A673 (cell line): Measurements from ENCODE around the gene MICOS13. TPM values are rescaled to one million over a fixed set of nuclear protein-coding genes. Genes with fewer than 3 reads are reported as not detected.

Experiments used
- BruUV-seq: library from RNA; stranded (reverse); fragments of 400-500 nt; replicated peaks from 2 replicates; lab custom pipeline; 2021; lab: Mats Ljungman, UMichigan
- CTCF ChIA-PET: fragments of 300-600 bp; sonication (Branson Sonifier 250); formaldehyde crosslinking; loops from one replicate; lab custom pipeline; 2022; ENCODE audit warnings: antibody characterized with exemption; lab: Charles Lee
- POLR2A ChIA-PET: fragments of 300-600 bp; sonication (Branson Sonifier 250); formaldehyde crosslinking; loops from one replicate; lab custom pipeline; 2022; ENCODE audit warnings: antibody characterized with exemption; ENCODE audit not compliant: low non-redundant PET; lab: Charles Lee
- DNase-seq: peaks from one replicate; pipeline ENCODE4 v3.0.0-alpha.2; 2015; ENCODE audit warnings: low spot score
- H3K27ac ChIP-seq: fragments of 200-600 bp; sonication (generic); 2 replicates; pipeline ENCODE4 v1.5.1; 2016; ENCODE audit warnings: mixed run types, low read depth, mild to moderate bottlenecking, mixed read lengths, antibody characterized with exemption, low read length; ENCODE audit not compliant: poor library complexity, severe bottlenecking
- H3K27me3 ChIP-seq: fragments of 200-600 bp; sonication (generic); replicated peaks from 2 replicates; pipeline ENCODE4 v1.6.1; 2017; ENCODE audit warnings: mixed run types, low read depth, mild to moderate bottlenecking, mixed read lengths, antibody characterized with exemption, low read length; ENCODE audit not compliant: insufficient read depth, poor library complexity
- H3K36me3 ChIP-seq: fragments of 200-600 bp; sonication (generic); 2 replicates; pipeline ENCODE4 v1.6.1; 2016; ENCODE audit warnings: mixed run types, mild to moderate bottlenecking, mixed read lengths, antibody characterized with exemption, low read length; ENCODE audit not compliant: insufficient read depth, poor library complexity, severe bottlenecking
- H3K4me1 ChIP-seq: fragments of 200-600 bp; sonication (generic); 2 replicates; pipeline ENCODE4 v1.6.1; 2017; ENCODE audit warnings: mixed run types, mild to moderate bottlenecking, mixed read lengths, antibody characterized with exemption, low read length; ENCODE audit not compliant: insufficient read depth, poor library complexity, severe bottlenecking
- H3K4me3 ChIP-seq: fragments of 200-600 bp; sonication (generic); 2 replicates; pipeline ENCODE4 v1.5.1; 2016; ENCODE audit warnings: low read depth, mixed run types, mild to moderate bottlenecking, mixed read lengths, low read length; ENCODE audit not compliant: poor library complexity, severe bottlenecking
- H3K9me3 ChIP-seq: fragments of 200-600 bp; sonication (generic); 2 replicates; pipeline ENCODE4 v1.6.1; 2016; ENCODE audit warnings: mixed run types, low read depth, mild to moderate bottlenecking, mixed read lengths, antibody characterized with exemption, low read length; ENCODE audit not compliant: poor library complexity, severe bottlenecking
- CTCF ChIP-seq: fragments of 300-800, 200-600 bp; sonication (generic); conservative IDR thresholded peaks from 2 replicates; pipeline ENCODE4 v1.5.1; 2017; ENCODE audit warnings: low read depth, mild to moderate bottlenecking, antibody characterized with exemption, low read length, moderate library complexity, mixed read lengths
- EZH2 ChIP-seq: fragments of 200-600 bp; sonication (generic); IDR thresholded peaks from 2 replicates; pipeline ENCODE4 v1.6.1; 2017; ENCODE audit warnings: borderline replicate concordance, low read depth, mild to moderate bottlenecking, mixed read lengths, antibody characterized with exemption, low read length; ENCODE audit not compliant: poor library complexity, severe bottlenecking
- intact Hi-C: fragments of 100-400 bp; cut with micrococcal nuclease; formaldehyde crosslinking; loops from one replicate; pipeline ENCODE4 v1.10.0; 2022; ENCODE audit not compliant: unreplicated experiment
- total RNA-seq: library from RNA; stranded (reverse); gene quantifications from 2 replicates; pipeline ENCODE4 v1.2.3, GENCODE V29; 2021

Gene MICOS13
- total RNA-seq, 1 experiment from 2014 or later: 36.3 TPM

- BruUV-seq: no TSS peak
- intact Hi-C loops: no loop called here
Measured at GRCh38 chr19:5631567-5632240, 48.6 kb downstream of the MICOS13 start.

DNA sequence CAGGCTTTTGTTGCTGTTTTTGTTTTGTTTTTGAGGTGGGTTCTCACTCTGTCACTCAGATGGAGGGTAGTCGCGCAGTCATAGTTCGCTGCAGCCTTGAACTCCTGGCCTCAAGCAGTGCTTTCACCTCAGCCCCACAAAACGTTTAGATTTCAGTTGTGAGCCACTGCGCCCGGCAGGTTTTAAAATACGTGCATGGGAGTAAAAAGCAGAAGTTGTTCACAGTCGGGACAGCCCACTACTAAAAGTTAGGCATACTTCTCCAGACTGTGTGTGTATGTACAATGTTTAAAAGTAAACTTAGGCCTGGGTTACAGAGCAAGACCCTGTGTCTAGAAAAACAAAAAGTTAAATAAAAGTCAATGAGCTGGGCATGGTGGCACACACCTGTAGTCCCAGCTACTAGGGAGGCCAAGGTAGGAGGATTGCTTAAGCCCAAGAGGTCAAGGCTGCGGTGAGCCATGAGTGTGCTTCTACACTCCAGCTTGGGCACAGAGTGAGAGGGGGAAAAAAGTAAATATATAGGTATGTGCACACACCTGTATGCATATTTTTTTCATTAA lies 51.3 kb downstream of the MICOS13 start:
- H3K4me3 ChIP-seq: no peak overlapping the region
- no peaks in the 10 kb centered on the region for H3K9me3 ChIP-seq
- no peak overlapping the region for H3K27ac ChIP-seq
- CTCF ChIA-PET: no interaction called here
- no TSS peak for BruUV-seq
- intact Hi-C loops: no loop called here
- H3K36me3 ChIP-seq: peaks cover 71% of the 10 kb centered on the region
- no peaks in the 10 kb centered on the region for H3K27me3 ChIP-seq
- peaks cover 21% of the 10 kb centered on the region for H3K4me1 ChIP-seq
- no peak for DNase-seq
- TF ChIP-seq CTCF (no peak), EZH2 (no peak)
- POLR2A ChIA-PET: interaction anchor here (0.6 kb wide), 1 partner anchor 98 kb away, joined by 3 read pairs; no protein-coding TSS in a partner anchor

More at GRCh38 chr19:5631567-5632240, 48.6 kb downstream of the MICOS13 start:
- Histone ChIP-seq H3K4me1 (peaks cover 5% of the 10 kb centered on the region), H3K4me3 (no peak overlapping the region), H3K36me3 (peaks cover 50% of the 10 kb centered on the region), H3K9me3 (no peaks in the 10 kb centered on the region), H3K27ac (no peak overlapping the region), H3K27me3 (no peaks in the 10 kb centered on the region)
- TF ChIP-seq EZH2: no peak
- TF ChIP-seq CTCF: no peak
- ChIA-PET CTCF (no interaction called here), POLR2A (interaction anchor here (0.7 kb wide), 1 partner anchor 1691 kb away, joined by 4 read pairs; no protein-coding TSS in a partner anchor)
- DNase-seq: no peak

DNA sequence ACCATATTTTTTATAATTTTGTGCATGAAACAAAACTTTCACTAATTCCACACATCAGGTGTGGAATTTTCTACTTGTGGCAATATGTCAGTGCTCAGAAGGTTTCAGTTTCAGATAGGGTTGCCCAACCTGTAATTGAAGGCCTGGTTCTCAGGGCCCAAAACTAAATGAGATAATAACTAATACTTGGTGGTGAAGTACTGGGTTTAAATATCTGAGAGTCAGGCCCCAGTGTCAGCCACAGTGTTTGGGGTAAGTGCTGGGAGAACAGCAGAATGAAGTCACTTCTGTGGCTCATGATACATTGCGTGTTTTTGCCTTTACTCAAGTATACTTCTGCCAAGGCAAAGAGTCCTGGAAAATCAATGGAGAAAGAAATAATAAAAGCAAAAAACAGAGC lies 51.9 kb downstream of the MICOS13 start:
- CTCF ChIA-PET: no interaction called here
- Histone ChIP-seq H3K4me3 (no peak overlapping the region), H3K4me1 (peaks cover 21% of the 10 kb centered on the region), H3K9me3 (no peaks in the 10 kb centered on the region), H3K27me3 (no peaks in the 10 kb centered on the region), H3K27ac (no peak overlapping the region), H3K36me3 (peaks cover 71% of the 10 kb centered on the region)
- intact Hi-C loops: no loop called here
- no peak for DNase-seq
- TF ChIP-seq EZH2: no peak
- TF ChIP-seq CTCF: no peak
- BruUV-seq: no TSS peak
- POLR2A ChIA-PET: no interaction called here

Other genes with a start within 250 kb of the MICOS13 start
- not detected in 2 replicates for gene ZNRF4, start 225.1 kb downstream of the MICOS13 start, total RNA-seq
- gene TINCR, start 112.6 kb downstream of the MICOS13 start, total RNA-seq: 0.34 and 0.90 TPM in 2 replicates
- 124 and 153 TPM in 2 replicates for gene SAFB2, start 57.7 kb downstream of the MICOS13 start, total RNA-seq
- gene SAFB, start 57.4 kb downstream of the MICOS13 start, total RNA-seq: 158 and 171 TPM in 2 replicates
- gene HSD11B1L, start 511 bp upstream of the MICOS13 start, total RNA-seq: 5.7 and 8.2 TPM in 2 replicates
- 984 and 992 TPM in 2 replicates for gene RPL36, start 9.8 kb upstream of the MICOS13 start, total RNA-seq
- gene LONP1, start 39.6 kb upstream of the MICOS13 start, total RNA-seq: 152 and 160 TPM in 2 replicates
- not detected in 2 replicates for gene CATSPERD, start 40.1 kb upstream of the MICOS13 start, total RNA-seq
- gene PRR22, start 104.2 kb upstream of the MICOS13 start, total RNA-seq: 6.5 and 8.2 TPM in 2 replicates
- 56.8 and 85.3 TPM in 2 replicates for gene DUS3L, start 110.6 kb upstream of the MICOS13 start, total RNA-seq
- gene NRTN, start 124.6 kb upstream of the MICOS13 start, total RNA-seq: 1.6 and 3.9 TPM in 2 replicates
- not detected in 2 replicates for gene FUT6, start 159.2 kb upstream of the MICOS13 start, total RNA-seq
- not detected in 2 replicates for gene FUT3, start 170.9 kb upstream of the MICOS13 start, total RNA-seq
- not detected in 2 replicates for gene FUT5, start 190.0 kb upstream of the MICOS13 start, total RNA-seq
- gene NDUFA11, start 223.3 kb upstream of the MICOS13 start, total RNA-seq: 290 and 298 TPM in 2 replicates
- 0.67 and 1.7 TPM in 2 replicates for gene VMAC, start 224.4 kb upstream of the MICOS13 start, total RNA-seq
- gene CAPS, start 233.7 kb upstream of the MICOS13 start, total RNA-seq: 0.92 and 1.7 TPM in 2 replicates